Tibial nerve (tissue), 4 donors: ENCODE measurements around the gene KLHL14. TPM values are rescaled to one million over a fixed set of nuclear protein-coding genes. Genes with fewer than 3 reads are reported as not detected.
A peak's percentile ranks its signal among the peaks of the same experiment; 100 is the strongest.

ENCODE experiments used
- DNase-seq, 2 donors: peaks; one replicate each; pipeline ENCODE4 v3.0.0-alpha.2; 2019; ENCODE audit warnings: low spot score in 2 of 2
- H3K27ac ChIP-seq, 4 donors: fragments of 200-600 bp; sonication (generic) in 3 of 4; one replicate each; pipeline ENCODE4 v1.5.1; 2017 to 2019; ENCODE audit warnings: mild to moderate bottlenecking in 1 of 4
- H3K27me3 ChIP-seq, 2 donors: fragments of 200-600 bp; sonication (generic) in 1 of 2; one replicate each; pipeline versions ENCODE4 v1.5.1 to v1.6.0; 2017 to 2019
- H3K36me3 ChIP-seq, 3 donors: fragments of 200-600 bp; sonication (generic); one replicate each; pipeline ENCODE4 v1.5.1; 2018 to 2019
- H3K4me1 ChIP-seq, 4 donors: fragments of 200-600 bp; sonication (generic) in 3 of 4; one replicate each; pipeline ENCODE4 v1.5.1; 2017 to 2019
- H3K4me3 ChIP-seq, 4 donors: fragments of 200-600 bp; sonication (generic) in 3 of 4; one replicate each; pipeline ENCODE4 v1.5.1; 2017 to 2019; ENCODE audit warnings: mild to moderate bottlenecking in 1 of 4, moderate library complexity in 1 of 4
- H3K9me3 ChIP-seq, 4 donors: fragments of 200-600 bp; sonication (generic) in 3 of 4; one replicate each; pipeline ENCODE4 v1.5.1; 2017 to 2019
- CTCF ChIP-seq, 5 experiments: fragments of 200-600 bp in 3 of 5; fragments of 450-650 bp in 2 of 5; sonication (generic) in 3 of 5; IDR thresholded peaks; one replicate each; pipeline ENCODE4 v1.5.1; 2016 to 2019; ENCODE audit warnings: antibody characterized with exemption in 5 of 5, mild to moderate bottlenecking in 3 of 5, moderate library complexity in 2 of 5
- EP300 ChIP-seq, 2 donors: sonication (generic); formaldehyde crosslinking; IDR thresholded peaks; one replicate each; pipeline ENCODE4 v1.6.1; 2017; ENCODE audit warnings: antibody characterized with exemption in 2 of 2, mild to moderate bottlenecking in 1 of 2
- POLR2A ChIP-seq, 2 donors: fragments of 450-650 bp; IDR thresholded peaks; one replicate each; pipeline ENCODE4 v1.6.1; 2017; ENCODE audit warnings: antibody characterized with exemption in 2 of 2, mild to moderate bottlenecking in 2 of 2, moderate library complexity in 2 of 2
- WGBS, 2 donors: methylation state at CpG; one replicate each; pipeline ENCODE4 v1.1.5; 2018; 5-methylcytosine and 5-hydroxymethylcytosine counted together
- total RNA-seq, 4 donors: library from RNA; depleted of rRNA; stranded (reverse); fragments of >200 nt; gene quantifications; one replicate each; pipeline ENCODE4 v1.1.0, GENCODE V29; 2016

Gene KLHL14
- total RNA-seq, 4 donors from 2014 or later, result 0.21 to 0.59 (median 0.37) TPM

GRCh38 chr18:32775628-32776027, 2.8 kb upstream of the KLHL14 start:
- no peaks in the 10 kb centered on the region for H3K36me3 ChIP-seq
- no peak overlapping the region for H3K4me3 ChIP-seq
- peaks cover 0 to 26% of the 10 kb centered on the region in 2 donors for H3K27me3 ChIP-seq
- H3K4me1 ChIP-seq, result peaks cover 0 to 18% (median 10%) of the 10 kb centered on the region in 4 donors
- H3K9me3 ChIP-seq, result no peaks in the 10 kb centered on the region
- 79 to 86% methylated on average over 6 of the region's 6 CpGs for WGBS, 2 donors
- H3K27ac ChIP-seq, result no peak overlapping the region
- no peak for TF ChIP-seq CTCF (IDR thresholded peaks at IDR 0.05)
- TF ChIP-seq POLR2A (IDR thresholded peaks at IDR 0.05), result no peak
- no peak for TF ChIP-seq EP300 (IDR thresholded peaks at IDR 0.05)
- DNase-seq, result no peak

- no peaks in the 10 kb centered on the region for H3K9me3 ChIP-seq
- no peak overlapping the region for H3K27ac ChIP-seq
- H3K36me3 ChIP-seq, result no peaks in the 10 kb centered on the region
- TF ChIP-seq CTCF (IDR thresholded peaks at IDR 0.05) (no peak), POLR2A (IDR thresholded peaks at IDR 0.05) (no peak), EP300 (IDR thresholded peaks at IDR 0.05) (no peak)
- no peak overlapping the region for H3K4me3 ChIP-seq
- DNase-seq, result no peak
- H3K4me1 ChIP-seq, result peaks cover 0 to 30% (median 14%) of the 10 kb centered on the region in 4 donors
- peaks cover 0 to 49% of the 10 kb centered on the region in 2 donors for H3K27me3 ChIP-seq
Observed at GRCh38 chr18:32773382-32773712, 524 bp upstream of the KLHL14 start.

GRCh38 chr18:32771871-32772580, 797 bp downstream of the KLHL14 start:
- Histone ChIP-seq H3K27me3 (peaks cover 0 to 58% of the 10 kb centered on the region in 2 donors), H3K36me3 (no peaks in the 10 kb centered on the region), H3K27ac (peak overlapping the region in 2 of 4 donors; percentile 26 to 51), H3K4me1 (peaks cover 0 to 30% (median 14%) of the 10 kb centered on the region in 4 donors), H3K9me3 (no peaks in the 10 kb centered on the region), H3K4me3 (peak overlapping the region; percentile 17 to 55 (median 42))
- WGBS, 2 donors, result 3 to 4% methylated on average over 23 to 27 of the region's 50 CpGs
- TF ChIP-seq EP300 (IDR thresholded peaks at IDR 0.05) (no peak), POLR2A (IDR thresholded peaks at IDR 0.05) (no peak), CTCF (IDR thresholded peaks at IDR 0.05) (no peak)
- no peak for DNase-seq

GRCh38 chr18:32771169-32771751, 1.6 kb downstream of the KLHL14 start:
- TF ChIP-seq CTCF (IDR thresholded peaks at IDR 0.05), result no peak
- DNase-seq, result no peak
- no peaks in the 10 kb centered on the region for H3K9me3 ChIP-seq
- H3K4me1 ChIP-seq, result peaks cover 0 to 30% (median 14%) of the 10 kb centered on the region in 4 donors
- peaks cover 0 to 58% of the 10 kb centered on the region in 2 donors for H3K27me3 ChIP-seq
- H3K27ac ChIP-seq, result peak overlapping the region in 2 of 4 donors; percentile 26 to 51
- no peaks in the 10 kb centered on the region for H3K36me3 ChIP-seq
- WGBS, 2 donors, result 1 to 2% methylated on average over 37 of the region's 37 CpGs
- peak overlapping the region; percentile 17 to 55 (median 42) for H3K4me3 ChIP-seq

- Histone ChIP-seq H3K36me3 (no peaks in the 10 kb centered on the region), H3K4me3 (peak overlapping the region; percentile 17 to 55 (median 42)), H3K27ac (peak overlapping the region in 1 of 4 donors; percentile 51), H3K27me3 (peaks cover 0 to 58% of the 10 kb centered on the region in 2 donors), H3K4me1 (peaks cover 0 to 30% (median 14%) of the 10 kb centered on the region in 4 donors), H3K9me3 (no peaks in the 10 kb centered on the region)
- TF ChIP-seq EP300 (IDR thresholded peaks at IDR 0.05) (no peak), CTCF (IDR thresholded peaks at IDR 0.05) (no peak), POLR2A (IDR thresholded peaks at IDR 0.05) (no peak)
- no peak for DNase-seq
- WGBS, 2 donors, result 2 to 3% methylated on average over 30 to 31 of the region's 34 CpGs
Observed at GRCh38 chr18:32770666-32771168, 2.1 kb downstream of the KLHL14 start.
